ENCODE measurements around the gene NFIX.

Gene NFIX

GRCh38 chr19:13069415-13070359, 74.4 kb downstream of the NFIX start:
- H3K27ac Mint-ChIP-seq (ENCODE audit: low read depth) = no peak overlapping the region
- peaks cover 2% of the 10 kb centered on the region for H3K36me3 Mint-ChIP-seq (ENCODE audit: insufficient read depth)
- H3K4me3 Mint-ChIP-seq = peak overlapping the region; percentile 25
- ATAC-seq (replicated peaks; ENCODE audit: extremely low read depth, poor library complexity, severe bottlenecking) = no peak
- no peaks in the 10 kb centered on the region for H3K27me3 Mint-ChIP-seq
- no peaks in the 10 kb centered on the region for H3K9me3 Mint-ChIP-seq
- DNase-seq (ENCODE audit: low spot score in 2 of 2) = no peak
- H3K4me1 Mint-ChIP-seq = no peaks in the 10 kb centered on the region

- Mint-ChIP-seq H3K27ac (ENCODE audit: low read depth) (no peak overlapping the region), H3K27me3 (no peaks in the 10 kb centered on the region), H3K36me3 (ENCODE audit: insufficient read depth) (peaks cover 2% of the 10 kb centered on the region), H3K4me3 (peak overlapping the region; percentile 25), H3K4me1 (no peaks in the 10 kb centered on the region), H3K9me3 (no peaks in the 10 kb centered on the region)
- ATAC-seq (replicated peaks; ENCODE audit: extremely low read depth, poor library complexity, severe bottlenecking) (no peak), DNase-seq (ENCODE audit: low spot score in 2 of 2) (no peak)
Observed at GRCh38 chr19:13070425-13071140, 75.3 kb downstream of the NFIX start.

- ATAC-seq (replicated peaks; ENCODE audit: extremely low read depth, poor library complexity, severe bottlenecking) = no peak
- Mint-ChIP-seq H3K4me3 (no peak overlapping the region), H3K36me3 (ENCODE audit: insufficient read depth) (peaks cover 2% of the 10 kb centered on the region), H3K27ac (ENCODE audit: low read depth) (no peak overlapping the region), H3K9me3 (no peaks in the 10 kb centered on the region), H3K4me1 (no peaks in the 10 kb centered on the region), H3K27me3 (no peaks in the 10 kb centered on the region)
- no peak for DNase-seq (ENCODE audit: low spot score in 2 of 2)
Observed at GRCh38 chr19:13071444-13072187, 76.3 kb downstream of the NFIX start.

GRCh38 chr19:13072188-13072908, 77.1 kb downstream of the NFIX start:
- no peak overlapping the region for H3K27ac Mint-ChIP-seq (ENCODE audit: low read depth)
- no peaks in the 10 kb centered on the region for H3K9me3 Mint-ChIP-seq
- DNase-seq (ENCODE audit: low spot score in 2 of 2) (no peak), ATAC-seq (replicated peaks; ENCODE audit: extremely low read depth, poor library complexity, severe bottlenecking) (no peak)
- no peak overlapping the region for H3K4me3 Mint-ChIP-seq
- no peaks in the 10 kb centered on the region for H3K27me3 Mint-ChIP-seq
- H3K4me1 Mint-ChIP-seq = no peaks in the 10 kb centered on the region
- peaks cover 2% of the 10 kb centered on the region for H3K36me3 Mint-ChIP-seq (ENCODE audit: insufficient read depth)

- Mint-ChIP-seq H3K4me1 (no peaks in the 10 kb centered on the region), H3K27me3 (no peaks in the 10 kb centered on the region), H3K4me3 (no peak overlapping the region), H3K27ac (ENCODE audit: low read depth) (no peak overlapping the region), H3K9me3 (no peaks in the 10 kb centered on the region), H3K36me3 (ENCODE audit: insufficient read depth) (peaks cover 2% of the 10 kb centered on the region)
- ATAC-seq (replicated peaks; ENCODE audit: extremely low read depth, poor library complexity, severe bottlenecking) = no peak
- no peak for DNase-seq (ENCODE audit: low spot score in 2 of 2)
Observed at GRCh38 chr19:13073263-13073662, 78.0 kb downstream of the NFIX start.

GRCh38 chr19:13074378-13074777, 79.1 kb downstream of the NFIX start:
- H3K27ac Mint-ChIP-seq (ENCODE audit: low read depth) = no peak overlapping the region
- DNase-seq (ENCODE audit: low spot score in 2 of 2) = no peak

DNA sequence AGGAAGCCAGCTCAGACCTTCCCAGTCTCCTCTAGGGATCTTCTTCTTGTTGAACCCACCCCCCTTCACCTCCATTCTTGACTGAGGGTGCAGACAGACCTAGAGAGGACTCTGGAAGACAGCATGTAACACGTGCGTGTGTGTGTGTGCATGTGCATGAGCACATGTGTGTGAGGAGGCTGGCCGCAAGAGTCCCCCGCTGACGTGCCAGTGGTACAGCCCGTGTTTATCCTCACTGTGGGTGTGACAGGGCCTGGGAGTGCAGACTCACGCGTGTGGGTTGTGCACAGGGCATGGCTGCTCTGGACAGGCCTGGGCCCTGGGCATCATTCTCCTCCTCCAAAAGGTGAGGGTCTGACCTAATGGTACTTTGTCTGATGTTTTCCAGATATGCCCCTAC, 81.0 kb downstream of the NFIX start:
- H3K4me1 Mint-ChIP-seq = no peaks in the 10 kb centered on the region
- H3K27ac Mint-ChIP-seq (ENCODE audit: low read depth) = no peak overlapping the region
- H3K36me3 Mint-ChIP-seq (ENCODE audit: insufficient read depth) = no peaks in the 10 kb centered on the region
- ATAC-seq (replicated peaks; ENCODE audit: extremely low read depth, poor library complexity, severe bottlenecking) (no peak), DNase-seq (ENCODE audit: low spot score in 2 of 2) (no peak)
- H3K4me3 Mint-ChIP-seq = no peak overlapping the region
- H3K27me3 Mint-ChIP-seq = no peaks in the 10 kb centered on the region
- H3K9me3 Mint-ChIP-seq = no peaks in the 10 kb centered on the region

More at GRCh38 chr19:13074378-13074777, 79.1 kb downstream of the NFIX start:
- no peaks in the 10 kb centered on the region for H3K4me1 Mint-ChIP-seq
- H3K4me3 Mint-ChIP-seq = no peak overlapping the region
- H3K9me3 Mint-ChIP-seq = no peaks in the 10 kb centered on the region
- H3K36me3 Mint-ChIP-seq (ENCODE audit: insufficient read depth) = peaks cover 2% of the 10 kb centered on the region
- H3K27me3 Mint-ChIP-seq = no peaks in the 10 kb centered on the region
- ATAC-seq (replicated peaks; ENCODE audit: extremely low read depth, poor library complexity, severe bottlenecking) = no peak

- Mint-ChIP-seq H3K27ac (ENCODE audit: low read depth) (peak overlapping the region; percentile 55), H3K36me3 (ENCODE audit: insufficient read depth) (no peaks in the 10 kb centered on the region), H3K9me3 (no peaks in the 10 kb centered on the region), H3K4me3 (no peak overlapping the region), H3K4me1 (no peaks in the 10 kb centered on the region), H3K27me3 (no peaks in the 10 kb centered on the region)
- DNase-seq (ENCODE audit: low spot score in 2 of 2) (no peak), ATAC-seq (replicated peaks; ENCODE audit: extremely low read depth, poor library complexity, severe bottlenecking) (no peak)
Observed at GRCh38 chr19:13076787-13077186, 81.5 kb downstream of the NFIX start.

DNA sequence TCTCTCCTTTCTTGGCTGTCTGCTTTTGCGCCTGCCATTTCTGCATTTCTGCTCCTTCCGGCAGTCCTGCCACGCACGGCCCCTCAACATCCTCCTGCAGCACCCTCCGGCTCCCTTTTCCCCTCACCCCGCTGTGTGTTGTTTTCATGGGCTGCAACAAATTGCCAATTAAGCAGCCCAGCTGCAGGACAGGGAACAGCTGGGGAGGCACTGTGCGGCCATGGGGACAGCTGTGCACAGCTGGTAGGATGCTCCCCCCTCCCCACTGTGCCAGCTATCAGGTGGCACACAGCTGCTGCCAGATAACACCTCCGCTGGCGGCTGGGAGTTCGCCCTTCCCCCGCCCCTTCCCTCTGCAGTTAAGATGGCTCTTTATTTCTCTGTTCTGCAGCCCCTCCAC, 82.0 kb downstream of the NFIX start:
- H3K27ac Mint-ChIP-seq (ENCODE audit: low read depth) = peak overlapping the region; percentile 55
- H3K4me1 Mint-ChIP-seq = no peaks in the 10 kb centered on the region
- ATAC-seq (replicated peaks; ENCODE audit: extremely low read depth, poor library complexity, severe bottlenecking) (no peak), DNase-seq (ENCODE audit: low spot score in 2 of 2) (no peak)
- H3K4me3 Mint-ChIP-seq = no peak overlapping the region
- H3K27me3 Mint-ChIP-seq = no peaks in the 10 kb centered on the region
- H3K9me3 Mint-ChIP-seq = no peaks in the 10 kb centered on the region
- no peaks in the 10 kb centered on the region for H3K36me3 Mint-ChIP-seq (ENCODE audit: insufficient read depth)

- DNase-seq (ENCODE audit: low spot score in 2 of 2) (no peak), ATAC-seq (replicated peaks; ENCODE audit: extremely low read depth, poor library complexity, severe bottlenecking) (no peak)
- Mint-ChIP-seq H3K9me3 (no peaks in the 10 kb centered on the region), H3K4me1 (no peaks in the 10 kb centered on the region), H3K27me3 (no peaks in the 10 kb centered on the region), H3K27ac (ENCODE audit: low read depth) (no peak overlapping the region), H3K36me3 (ENCODE audit: insufficient read depth) (no peaks in the 10 kb centered on the region), H3K4me3 (no peak overlapping the region)
Observed at GRCh38 chr19:13078381-13078780, 83.1 kb downstream of the NFIX start.

- no peaks in the 10 kb centered on the region for H3K36me3 Mint-ChIP-seq (ENCODE audit: insufficient read depth)
Observed at GRCh38 chr19:13078897-13079541, 83.7 kb downstream of the NFIX start.

More at GRCh38 chr19:13078897-13079541, 83.7 kb downstream of the NFIX start:
- no peaks in the 10 kb centered on the region for H3K27me3 Mint-ChIP-seq
- no peaks in the 10 kb centered on the region for H3K9me3 Mint-ChIP-seq
- ATAC-seq (replicated peaks; ENCODE audit: extremely low read depth, poor library complexity, severe bottlenecking) = no peak
- no peak for DNase-seq (ENCODE audit: low spot score in 2 of 2)
- H3K4me3 Mint-ChIP-seq = no peak overlapping the region
- no peak overlapping the region for H3K27ac Mint-ChIP-seq (ENCODE audit: low read depth)
- H3K4me1 Mint-ChIP-seq = no peaks in the 10 kb centered on the region
